Mucosa of descending colon (tissue), 3 donors: ENCODE data around the gene ACKR3. TPM values are rescaled to one million over a fixed set of nuclear protein-coding genes. Genes with fewer than 3 reads are reported as not detected.

ENCODE experiments used
- ATAC-seq: fragments of 200-7000 bp; cut with Tn5 transposase; one replicate; pipeline ENCODE4 v1.9.1; 2020; ENCODE audit warnings: mild to moderate bottlenecking, moderate library complexity
- DNase-seq, 3 donors: peaks; one replicate each; pipeline ENCODE4 v3.0.0-alpha.2; 2020
- H3K36me3 ChIP-seq: fragments of 200-600 bp; one replicate; pipeline ENCODE4 v1.8.0; 2021; ENCODE audit warnings: low read depth, mild to moderate bottlenecking
- H3K4me1 ChIP-seq: fragments of 200-600 bp; one replicate; pipeline ENCODE4 v1.8.0; 2021; ENCODE audit warnings: low read depth, mild to moderate bottlenecking
- H3K4me3 ChIP-seq: fragments of 200-600 bp; one replicate; pipeline ENCODE4 v1.8.0; 2021; ENCODE audit warnings: mild to moderate bottlenecking
- H3K9me3 ChIP-seq: fragments of 200-600 bp; one replicate; pipeline ENCODE4 v1.8.0; 2021; ENCODE audit warnings: mild to moderate bottlenecking
- intact Hi-C, 2 donors: fragments of 100-400 bp; cut with DNase I in 1 of 2; cut with micrococcal nuclease in 1 of 2; formaldehyde crosslinking; loops; one replicate each; pipeline versions ENCODE4 v1.11.0 to v1.11.1; 2022; cut with DNase I, micrococcal nuclease
- total RNA-seq, 3 donors: library from RNA; stranded (reverse); fragmentation: NEBNext Ultra II Directional in 2 of 3; extraction: Animal tissue kit (Norgen Biotek cat#: 25700) in 2 of 3; gene quantifications; one replicate each; pipeline versions ENCODE4 v1.2.1 to v1.2.4, GENCODE V29; 2021 to 2023
- TF ChIP-seq, protein P1 (sequence below): fragments of 200-600 bp; IDR thresholded peaks from one replicate; pipeline ENCODE4 v1.8.0; 2022; ENCODE audit warnings: antibody characterized with exemption, mild to moderate bottlenecking
- donor health status: DM: no; HTN: no; CAD: no; lungs with moderate emphysema.
- donor health status: DM: no; HTN: no; CAD: no.
- donor health status: DM: no; HTN: yes; CAD: no.

The ACKR3 gene
- total RNA-seq, 3 donors from 2014 or later = 8.0 to 17.9 (median 11.9) TPM

DNA sequence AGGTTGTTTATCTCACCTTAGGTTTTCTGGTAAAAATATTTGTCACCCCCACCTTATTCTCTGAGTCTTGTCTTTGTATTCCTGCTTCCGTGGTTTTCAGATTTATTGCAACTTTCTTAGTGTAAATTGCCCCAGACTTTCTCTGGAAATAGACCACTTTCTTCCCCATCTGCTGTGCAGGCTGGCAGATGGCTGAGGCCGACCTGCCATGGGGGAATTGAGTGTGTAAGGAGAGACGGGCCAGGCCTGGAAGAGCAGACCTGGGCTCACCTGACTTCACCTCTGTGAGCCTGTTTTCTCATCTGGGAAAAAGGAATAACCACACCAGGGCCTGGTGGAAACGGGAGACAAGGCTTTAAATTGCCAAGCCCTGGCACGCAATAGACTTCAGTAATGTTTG, 44.9 kb downstream of the ACKR3 start:
- TF ChIP-seq, protein P1, sequence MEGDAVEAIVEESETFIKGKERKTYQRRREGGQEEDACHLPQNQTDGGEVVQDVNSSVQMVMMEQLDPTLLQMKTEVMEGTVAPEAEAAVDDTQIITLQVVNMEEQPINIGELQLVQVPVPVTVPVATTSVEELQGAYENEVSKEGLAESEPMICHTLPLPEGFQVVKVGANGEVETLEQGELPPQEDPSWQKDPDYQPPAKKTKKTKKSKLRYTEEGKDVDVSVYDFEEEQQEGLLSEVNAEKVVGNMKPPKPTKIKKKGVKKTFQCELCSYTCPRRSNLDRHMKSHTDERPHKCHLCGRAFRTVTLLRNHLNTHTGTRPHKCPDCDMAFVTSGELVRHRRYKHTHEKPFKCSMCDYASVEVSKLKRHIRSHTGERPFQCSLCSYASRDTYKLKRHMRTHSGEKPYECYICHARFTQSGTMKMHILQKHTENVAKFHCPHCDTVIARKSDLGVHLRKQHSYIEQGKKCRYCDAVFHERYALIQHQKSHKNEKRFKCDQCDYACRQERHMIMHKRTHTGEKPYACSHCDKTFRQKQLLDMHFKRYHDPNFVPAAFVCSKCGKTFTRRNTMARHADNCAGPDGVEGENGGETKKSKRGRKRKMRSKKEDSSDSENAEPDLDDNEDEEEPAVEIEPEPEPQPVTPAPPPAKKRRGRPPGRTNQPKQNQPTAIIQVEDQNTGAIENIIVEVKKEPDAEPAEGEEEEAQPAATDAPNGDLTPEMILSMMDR = no peak
- H3K4me3 ChIP-seq = no peak overlapping the region
- DNase-seq (no peak), ATAC-seq (no peak)
- H3K4me1 ChIP-seq = no peaks in the 10 kb centered on the region
- intact Hi-C loops = no loop called here
- no peaks in the 10 kb centered on the region for H3K9me3 ChIP-seq
- H3K36me3 ChIP-seq = no peaks in the 10 kb centered on the region

DNA sequence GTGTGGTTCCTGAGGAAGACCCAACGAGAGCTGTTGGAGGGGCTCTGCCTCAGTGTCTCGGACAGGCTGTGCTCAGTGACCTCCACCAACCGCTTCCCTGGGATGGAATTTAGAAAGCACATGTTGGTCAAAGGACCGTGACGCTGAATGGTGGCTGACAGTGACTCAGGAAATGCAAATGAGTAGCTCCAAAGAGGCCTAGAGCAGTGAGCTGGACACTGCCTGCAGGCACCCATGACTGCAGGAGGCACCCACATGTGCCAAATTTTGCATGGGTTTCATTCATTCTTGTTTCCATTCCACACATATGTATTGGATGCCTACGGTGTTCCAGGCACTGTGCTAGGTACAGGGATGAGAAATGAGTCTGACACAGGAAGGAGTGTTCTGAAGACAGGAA, 46.4 kb downstream of the ACKR3 start:
- ATAC-seq (no peak), DNase-seq (no peak)
- Histone ChIP-seq H3K36me3 (no peaks in the 10 kb centered on the region), H3K9me3 (no peaks in the 10 kb centered on the region), H3K4me3 (no peak overlapping the region), H3K4me1 (no peaks in the 10 kb centered on the region)
- TF ChIP-seq, protein P1 = no peak
- intact Hi-C loops = no loop called here

DNA sequence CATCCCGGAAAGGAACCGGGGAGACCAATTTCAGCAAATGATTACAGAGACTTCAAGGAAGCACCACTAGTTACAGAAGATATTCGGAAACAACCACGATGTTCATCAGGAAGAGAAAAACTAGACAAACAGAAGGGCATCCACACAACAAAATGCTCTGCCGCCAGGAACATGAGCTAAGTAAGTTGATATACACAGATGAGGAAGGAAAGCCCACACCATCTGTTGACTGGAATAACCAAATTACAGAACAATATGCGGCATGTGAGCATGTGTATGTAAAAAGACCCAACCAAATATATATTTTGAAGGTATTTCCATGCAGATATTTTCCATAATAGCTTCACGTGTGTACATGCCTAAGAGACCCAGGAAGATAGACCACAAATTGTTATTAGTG, 47.0 kb downstream of the ACKR3 start:
- no peak overlapping the region for H3K4me3 ChIP-seq
- DNase-seq (no peak), ATAC-seq (no peak)
- TF ChIP-seq, protein P1 = no peak
- intact Hi-C loops = no loop called here
- no peaks in the 10 kb centered on the region for H3K4me1 ChIP-seq
- no peaks in the 10 kb centered on the region for H3K9me3 ChIP-seq
- no peaks in the 10 kb centered on the region for H3K36me3 ChIP-seq

DNA sequence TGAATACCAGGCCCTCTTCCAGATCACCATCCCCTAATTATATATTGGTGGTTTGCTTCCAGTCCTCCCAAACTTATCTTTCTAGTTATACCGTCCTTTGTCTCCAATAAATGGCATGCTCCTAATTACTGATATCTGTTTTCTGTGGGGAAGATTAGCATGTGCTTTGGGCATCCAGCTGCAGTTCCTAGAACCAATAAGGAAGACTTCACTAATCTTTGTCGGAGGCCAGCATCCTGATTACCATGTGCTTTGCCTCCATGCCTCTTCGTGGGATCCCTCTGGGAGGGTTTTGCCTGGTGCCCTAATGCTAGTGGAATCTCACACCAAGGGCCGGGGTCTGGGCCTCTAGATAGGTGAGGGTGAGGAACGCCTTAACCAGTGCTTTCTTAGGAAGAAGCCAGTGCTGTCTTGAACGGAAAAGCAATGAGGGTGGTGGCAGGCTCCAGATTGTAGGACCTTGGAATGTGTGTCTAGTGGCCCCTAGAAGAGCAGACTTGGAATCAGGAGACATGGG, 47.7 kb downstream of the ACKR3 start:
- no peak overlapping the region for H3K4me3 ChIP-seq
- ATAC-seq (no peak), DNase-seq (no peak)
- H3K4me1 ChIP-seq = no peaks in the 10 kb centered on the region
- no peaks in the 10 kb centered on the region for H3K9me3 ChIP-seq
- TF ChIP-seq, protein P1 = no peak
- intact Hi-C loops = no loop called here
- no peaks in the 10 kb centered on the region for H3K36me3 ChIP-seq

DNA sequence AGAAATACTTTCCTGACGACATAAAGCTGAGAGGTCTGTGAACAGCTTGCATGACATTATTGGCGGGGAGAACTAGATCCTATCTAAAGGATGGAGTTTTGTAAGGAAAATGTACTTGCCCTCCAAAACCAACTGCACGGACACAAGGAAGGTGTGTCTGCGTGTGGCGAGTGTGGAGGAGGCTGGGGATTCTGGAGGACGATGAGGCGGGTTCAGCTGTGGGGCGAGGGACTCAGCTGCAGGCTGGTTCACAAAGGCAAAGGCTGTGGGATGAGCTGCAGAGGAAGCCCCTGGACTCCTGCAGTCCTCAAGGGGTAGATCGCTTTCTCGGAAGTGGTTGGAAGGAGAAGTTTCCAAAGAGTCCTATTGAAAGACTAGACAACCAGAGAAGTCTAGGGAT, 48.2 kb downstream of the ACKR3 start:
- intact Hi-C loops = no loop called here
- DNase-seq (no peak), ATAC-seq (no peak)
- no peaks in the 10 kb centered on the region for H3K9me3 ChIP-seq
- no peaks in the 10 kb centered on the region for H3K36me3 ChIP-seq
- no peaks in the 10 kb centered on the region for H3K4me1 ChIP-seq
- TF ChIP-seq, protein P1 = no peak
- no peak overlapping the region for H3K4me3 ChIP-seq

DNA sequence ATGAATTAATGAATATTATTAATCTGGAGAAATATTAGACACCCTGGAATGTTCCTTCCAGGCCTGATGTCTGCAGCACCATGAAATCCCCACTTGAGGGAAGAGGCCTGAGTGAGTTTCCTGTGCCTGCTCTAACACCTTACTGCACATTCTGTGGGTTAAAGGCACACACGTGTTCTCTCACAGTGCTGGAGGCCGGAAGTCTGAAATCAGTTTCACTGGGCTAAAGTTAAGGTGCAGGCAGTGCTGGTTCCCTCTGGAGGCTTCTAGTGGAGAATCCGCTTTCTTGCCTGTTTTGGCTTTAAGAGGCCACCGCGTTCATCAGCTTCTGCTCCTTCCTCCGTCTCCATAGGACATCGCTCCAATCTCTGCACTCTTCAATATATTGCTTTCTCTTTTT, 48.7 kb downstream of the ACKR3 start:
- ATAC-seq (no peak), DNase-seq (no peak)
- Histone ChIP-seq H3K4me3 (no peak overlapping the region), H3K9me3 (no peaks in the 10 kb centered on the region), H3K36me3 (no peaks in the 10 kb centered on the region), H3K4me1 (no peaks in the 10 kb centered on the region)
- TF ChIP-seq, protein P1 = no peak
- intact Hi-C loops = no loop called here
